Keratinocyte (primary cell): ENCODE results near the gene TMEM186. TPM values are rescaled to one million over a fixed set of nuclear protein-coding genes. Genes with fewer than 3 reads are reported as not detected.

Experiments used
- DNase-seq: peaks from one replicate; pipeline ENCODE4 v3.0.0-alpha.2; 2011; ENCODE audit warnings: low read depth, missing footprints, low spot score
- FAIRE-seq: peaks from 2 replicates; lab custom pipeline; 2011; peaks lifted over from hg19 to GRCh38; lab: Jason Lieb, UNC
- H2AFZ ChIP-seq: 2 replicates; pipeline ENCODE4 v1.6.0; 2012; ENCODE audit warnings: low read length, control low read depth, inconsistent platforms; ENCODE audit not compliant: control insufficient read depth
- H3K27ac ChIP-seq: 2 replicates; pipeline ENCODE4 v1.5.1; 2011; ENCODE audit warnings: low read length; ENCODE audit not compliant: control insufficient read depth, insufficient read depth
- H3K27me3 ChIP-seq: 3 replicates; pipeline ENCODE4 v1.6.0; 2011; ENCODE audit warnings: low read length; ENCODE audit not compliant: control insufficient read depth, insufficient read depth; ENCODE audit errors: extremely low read depth
- H3K36me3 ChIP-seq, 2 experiments: 2 replicates in 1 of 2; 3 replicates in 1 of 2; pipeline ENCODE4 v1.5.1; 2011; ENCODE audit warnings: low read length in 2 of 2, mild to moderate bottlenecking in 1 of 2; ENCODE audit not compliant: control insufficient read depth in 2 of 2, insufficient read depth in 2 of 2; ENCODE audit errors: extremely low read depth in 1 of 2
- H3K4me1 ChIP-seq: 3 replicates; pipeline ENCODE4 v1.5.1; 2011; ENCODE audit warnings: low read length; ENCODE audit not compliant: control insufficient read depth, insufficient read depth; ENCODE audit errors: extremely low read depth
- H3K4me2 ChIP-seq: 3 replicates; pipeline ENCODE4 v1.6.0; 2011; ENCODE audit warnings: low read depth, low read length; ENCODE audit not compliant: control insufficient read depth, insufficient read depth; ENCODE audit errors: extremely low read depth
- H3K4me3 ChIP-seq, 3 experiments: fragments of 200-600 bp in 1 of 3; sonication (generic) in 1 of 3; 2 replicates in 2 of 3; 3 replicates in 1 of 3; pipeline ENCODE4 v1.5.1; 2011 to 2016; ENCODE audit warnings: low read length in 3 of 3, mild to moderate bottlenecking in 3 of 3, control low read depth in 2 of 3, inconsistent platforms in 1 of 3, low read depth in 1 of 3, mixed read lengths in 1 of 3, mixed run types in 1 of 3, moderate library complexity in 1 of 3; ENCODE audit not compliant: control insufficient read depth in 2 of 3, insufficient read depth in 2 of 3; ENCODE audit errors: extremely low read depth in 1 of 3
- H3K79me2 ChIP-seq: 2 replicates; pipeline ENCODE4 v1.6.0; 2012; ENCODE audit warnings: low read length; ENCODE audit not compliant: control insufficient read depth, insufficient read depth
- H3K9ac ChIP-seq: 3 replicates; pipeline ENCODE4 v1.6.0; 2011; ENCODE audit warnings: low read length; ENCODE audit not compliant: control insufficient read depth, insufficient read depth; ENCODE audit errors: extremely low read depth
- H3K9me1 ChIP-seq: 3 replicates; pipeline ENCODE4 v1.6.0; 2011; ENCODE audit warnings: low read length; ENCODE audit not compliant: control insufficient read depth, insufficient read depth; ENCODE audit errors: extremely low read depth
- H3K9me3 ChIP-seq: 2 replicates; pipeline ENCODE4 v1.5.1; 2012; ENCODE audit warnings: low read depth, low read length; ENCODE audit not compliant: control insufficient read depth
- H4K20me1 ChIP-seq: 3 replicates; pipeline ENCODE4 v1.6.0; 2011; ENCODE audit warnings: low read length; ENCODE audit not compliant: control insufficient read depth, insufficient read depth; ENCODE audit errors: extremely low read depth
- EZH2 ChIP-seq: IDR thresholded peaks from one replicate; pipeline ENCODE4 v1.6.1; 2012; ENCODE audit warnings: inconsistent platforms, mild to moderate bottlenecking, low read length, moderate library complexity
- dilution Hi-C: fragments of 300-500 bp; cut with MboI; formaldehyde crosslinking; loops from one replicate; pipeline ENCODE4 v1.7.0; 2020; ENCODE audit warnings: low sequenced_read_pairs; ENCODE audit not compliant: extremely low pct_ligation_motif_present
- polyA plus RNA-seq, 5 experiments: library from polyadenylated mRNA; depleted of rRNA in 3 of 5; stranded (reverse) in 3 of 5; stranded (forward) in 1 of 5; unstranded in 1 of 5; fragments of >200 nt; gene quantifications; 1 replicate in 1 of 5; 2 replicates in 3 of 5; 3 replicates in 1 of 5; pipeline versions ENCODE4 v1.2.1 to v1.2.3, GENCODE V29; 2011 to 2012; ENCODE audit warnings: missing spikeins in 2 of 5, low read depth in 1 of 5, low replicate concordance in 1 of 5
- TF ChIP-seq, protein P1 (sequence below), 3 experiments: IDR thresholded peaks in 1 of 3; conservative IDR thresholded peaks in 1 of 3; optimal IDR thresholded peaks in 1 of 3; 2 replicates in 2 of 3; 3 replicates in 1 of 3; pipeline versions ENCODE3 to v1.5.1; 2011; ENCODE audit warnings: low read length in 3 of 3, mild to moderate bottlenecking in 3 of 3, moderate library complexity in 2 of 3, control low read depth in 1 of 3, inconsistent platforms in 1 of 3; ENCODE audit not compliant: insufficient read depth in 2 of 3; ENCODE audit errors: extremely low read depth in 1 of 3

Gene TMEM186
- polyA plus RNA-seq, 1 donor (not counting 4 experiments of a cell fraction or from before 2014, with no cell fraction given) = 8.1 TPM

GRCh38 chr16:8767176-8767575 lies 30.3 kb downstream of the TMEM186 start:
- FAIRE-seq = no peak
- dilution Hi-C loops = no loop called here
- H3K4me2 ChIP-seq = no peak overlapping the region
- no peaks in the 10 kb centered on the region for H3K27me3 ChIP-seq
- no peaks in the 10 kb centered on the region for H3K9me1 ChIP-seq
- no peak overlapping the region for H3K4me3 ChIP-seq
- H3K4me1 ChIP-seq = no peaks in the 10 kb centered on the region
- H4K20me1 ChIP-seq = no peaks in the 10 kb centered on the region
- no peak for TF ChIP-seq EZH2
- TF ChIP-seq, protein P1, sequence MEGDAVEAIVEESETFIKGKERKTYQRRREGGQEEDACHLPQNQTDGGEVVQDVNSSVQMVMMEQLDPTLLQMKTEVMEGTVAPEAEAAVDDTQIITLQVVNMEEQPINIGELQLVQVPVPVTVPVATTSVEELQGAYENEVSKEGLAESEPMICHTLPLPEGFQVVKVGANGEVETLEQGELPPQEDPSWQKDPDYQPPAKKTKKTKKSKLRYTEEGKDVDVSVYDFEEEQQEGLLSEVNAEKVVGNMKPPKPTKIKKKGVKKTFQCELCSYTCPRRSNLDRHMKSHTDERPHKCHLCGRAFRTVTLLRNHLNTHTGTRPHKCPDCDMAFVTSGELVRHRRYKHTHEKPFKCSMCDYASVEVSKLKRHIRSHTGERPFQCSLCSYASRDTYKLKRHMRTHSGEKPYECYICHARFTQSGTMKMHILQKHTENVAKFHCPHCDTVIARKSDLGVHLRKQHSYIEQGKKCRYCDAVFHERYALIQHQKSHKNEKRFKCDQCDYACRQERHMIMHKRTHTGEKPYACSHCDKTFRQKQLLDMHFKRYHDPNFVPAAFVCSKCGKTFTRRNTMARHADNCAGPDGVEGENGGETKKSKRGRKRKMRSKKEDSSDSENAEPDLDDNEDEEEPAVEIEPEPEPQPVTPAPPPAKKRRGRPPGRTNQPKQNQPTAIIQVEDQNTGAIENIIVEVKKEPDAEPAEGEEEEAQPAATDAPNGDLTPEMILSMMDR (optimal IDR thresholded peaks at IDR 0.05 in 1 of 3, IDR thresholded peaks at IDR 0.05 in 1 of 3, conservative IDR thresholded peaks at IDR 0.05 in 1 of 3; ENCODE audit: extremely low read depth in 1 of 3, insufficient read depth in 2 of 3, low read length in 3 of 3) = no peak
- H2AFZ ChIP-seq = no peak overlapping the region
- H3K36me3 ChIP-seq = peaks cover 0 to 8% of the 10 kb centered on the region in 2 experiments
- DNase-seq = no peak
- no peak overlapping the region for H3K9ac ChIP-seq
- no peaks in the 10 kb centered on the region for H3K79me2 ChIP-seq
- H3K9me3 ChIP-seq = no peaks in the 10 kb centered on the region
- H3K27ac ChIP-seq = no peak overlapping the region

DNA sequence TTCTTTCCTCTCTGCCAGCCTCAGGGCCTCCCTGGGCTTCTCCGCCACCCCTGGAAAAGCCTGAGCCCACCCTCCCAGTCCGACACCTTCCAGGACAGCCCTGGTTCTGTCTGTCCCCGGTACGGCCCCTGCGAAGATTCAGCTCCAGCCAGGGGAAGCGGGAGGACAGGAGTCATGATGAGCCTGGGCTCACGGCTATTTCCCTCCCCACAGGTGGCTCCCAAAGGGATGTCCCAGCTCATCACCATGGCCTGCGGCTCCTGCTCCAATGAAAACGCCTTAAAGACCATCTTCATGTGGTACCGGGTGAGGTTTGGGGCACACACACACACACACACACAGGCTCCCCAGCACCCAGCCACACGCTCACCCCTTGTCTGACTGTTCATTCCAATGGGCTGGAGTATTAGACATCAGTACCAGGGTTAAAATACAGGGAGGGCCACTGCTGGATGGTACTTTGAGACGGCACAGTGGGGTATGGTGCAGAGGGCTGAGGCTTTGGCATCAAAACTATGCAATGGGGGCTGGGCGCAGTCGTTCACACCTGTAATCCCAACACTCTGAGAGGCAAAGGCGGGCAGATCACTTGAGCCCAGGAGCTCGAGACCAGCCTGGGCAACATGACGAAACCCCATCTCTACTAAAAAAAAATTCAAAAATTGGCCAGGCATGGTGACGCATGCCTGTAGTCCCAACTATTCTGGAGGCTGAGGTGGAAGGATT lies 32.8 kb downstream of the TMEM186 start:
- Histone ChIP-seq H3K9me3 (no peaks in the 10 kb centered on the region), H4K20me1 (no peaks in the 10 kb centered on the region), H3K27ac (no peak overlapping the region), H3K79me2 (no peaks in the 10 kb centered on the region), H3K27me3 (no peaks in the 10 kb centered on the region), H3K36me3 (peaks cover 0 to 8% of the 10 kb centered on the region in 2 experiments), H3K4me1 (no peaks in the 10 kb centered on the region), H3K4me2 (no peak overlapping the region), H3K4me3 (no peak overlapping the region), H3K9ac (no peak overlapping the region), H3K9me1 (no peaks in the 10 kb centered on the region), H2AFZ (no peak overlapping the region)
- no peak for DNase-seq
- no peak for TF ChIP-seq EZH2
- no peak for FAIRE-seq
- dilution Hi-C loops = no loop called here
